SK-N-MC (cell line): Measurements from ENCODE around the gene USF1.

Experiments used
- DNase-seq: peaks from one replicate; pipeline ENCODE4 v3.0.0-alpha.2; 2011; ENCODE audit warnings: low read depth, low spot score
- H3K27ac ChIP-seq: fragments of 200-600 bp; sonication (generic); 2 replicates; pipeline ENCODE4 v1.5.1; 2016; ENCODE audit warnings: mixed run types
- H3K36me3 ChIP-seq: fragments of 200-600 bp; sonication (generic); 2 replicates; pipeline ENCODE4 v1.6.1; 2017; ENCODE audit warnings: antibody characterized with exemption, low read length, mixed read lengths; ENCODE audit not compliant: insufficient read depth
- H3K4me3 ChIP-seq: fragments of 200-600 bp; sonication (generic); 2 replicates; pipeline ENCODE4 v1.5.1; 2016
- H3K9ac ChIP-seq: fragments of 200-600 bp; sonication (generic); 2 replicates; pipeline ENCODE4 v1.8.0; 2017; ENCODE audit warnings: mixed run types, mixed read lengths; ENCODE audit not compliant: insufficient read length
- H3K9me3 ChIP-seq: fragments of 200-600 bp; sonication (generic); 2 replicates; pipeline ENCODE4 v1.6.1; 2017; ENCODE audit warnings: low read depth, mild to moderate bottlenecking, antibody characterized with exemption, low read length, moderate library complexity, mixed read lengths
- EZH2 ChIP-seq: fragments of 200-600 bp; sonication (generic); IDR thresholded peaks from one replicate; pipeline ENCODE4 v1.6.1; 2017; ENCODE audit warnings: antibody characterized with exemption
- FOXP2 ChIP-seq: optimal IDR thresholded peaks from 2 replicates; pipeline ENCODE3; 2011; ENCODE audit warnings: mild to moderate bottlenecking, moderate library complexity; ENCODE audit not compliant: insufficient read depth; ENCODE audit errors: extremely low read length, control extremely low read depth
- POLR2AphosphoS5 ChIP-seq: IDR thresholded peaks from 2 replicates; pipeline ENCODE4 v1.6.1; 2012; ENCODE audit warnings: mild to moderate bottlenecking, low read depth, low read length, borderline replicate concordance

USF1 gene

DNA sequence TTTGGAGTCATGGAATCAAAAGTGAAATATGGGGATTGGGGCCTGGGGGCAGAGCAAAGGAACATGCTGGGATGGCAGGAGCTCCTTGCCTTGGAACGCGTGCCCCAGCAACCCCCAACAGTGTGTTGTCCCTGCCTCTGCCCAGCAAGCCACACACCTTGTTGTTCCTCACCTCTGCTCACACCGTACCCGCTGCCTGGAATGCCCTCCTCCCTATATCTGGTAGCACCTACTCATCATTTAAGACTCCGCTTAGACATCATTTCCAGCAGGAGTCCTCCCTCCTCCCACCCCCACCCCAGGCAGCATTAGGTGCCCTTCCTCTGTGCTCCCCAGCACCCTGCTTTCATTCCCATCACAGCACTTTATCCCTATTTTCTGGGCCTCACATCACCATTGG is 35.7 kb upstream of the USF1 start:
- DNase-seq, result no peak
- no peak overlapping the region for H3K9ac ChIP-seq
- no peaks in the 10 kb centered on the region for H3K36me3 ChIP-seq
- H3K4me3 ChIP-seq, result no peak overlapping the region
- no peak for TF ChIP-seq POLR2AphosphoS5
- no peak for TF ChIP-seq EZH2
- TF ChIP-seq FOXP2, result no peak
- H3K9me3 ChIP-seq, result no peaks in the 10 kb centered on the region
- H3K27ac ChIP-seq, result no peak overlapping the region

DNA sequence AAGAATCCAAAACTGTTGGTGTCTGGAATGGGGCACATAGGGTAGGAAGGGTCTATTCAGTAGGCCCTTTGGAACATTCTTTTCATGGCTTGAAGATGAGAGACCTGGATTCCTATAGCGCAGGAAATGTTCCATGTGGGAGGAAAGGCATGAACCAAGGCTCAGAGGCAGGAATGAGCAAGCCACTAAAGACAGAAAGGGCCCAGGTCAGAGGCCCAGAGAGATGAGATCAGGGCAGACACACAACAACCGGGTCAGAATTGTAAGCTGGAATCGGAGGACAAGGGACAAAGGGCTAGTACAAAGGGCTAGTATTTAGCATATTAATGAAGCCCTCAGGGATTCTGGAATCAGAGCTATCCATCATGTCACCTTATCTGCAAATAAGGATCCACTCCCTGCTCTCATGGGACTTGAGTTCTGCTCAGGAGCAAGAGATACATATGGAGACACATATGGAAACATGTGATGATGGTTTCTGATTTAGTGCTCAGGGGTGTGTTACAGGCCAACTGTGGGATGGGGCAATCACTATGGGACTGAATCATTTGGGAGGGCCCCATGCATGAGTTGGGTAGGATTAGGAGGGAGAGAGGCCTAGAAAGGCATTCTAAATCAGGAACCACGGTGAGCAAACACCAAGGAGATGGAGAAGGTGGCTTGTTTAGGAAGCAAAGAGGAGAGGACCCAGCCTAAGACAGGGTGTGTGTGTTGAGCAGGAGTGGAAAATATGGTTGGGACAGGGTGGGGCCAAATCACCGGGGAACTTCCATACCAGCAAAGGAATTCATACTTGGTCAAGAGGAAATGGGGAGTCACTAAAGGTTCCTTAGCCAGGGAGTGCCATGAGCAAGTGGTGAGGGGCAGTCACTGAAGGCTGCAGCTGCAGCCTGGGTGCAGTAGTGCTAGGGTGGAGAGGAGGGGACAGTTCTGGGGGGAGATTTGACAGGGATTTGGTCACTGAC is 34.9 kb upstream of the USF1 start:
- no peak overlapping the region for H3K27ac ChIP-seq
- no peak overlapping the region for H3K9ac ChIP-seq
- TF ChIP-seq FOXP2 (no peak), EZH2 (no peak), POLR2AphosphoS5 (no peak)

DNA sequence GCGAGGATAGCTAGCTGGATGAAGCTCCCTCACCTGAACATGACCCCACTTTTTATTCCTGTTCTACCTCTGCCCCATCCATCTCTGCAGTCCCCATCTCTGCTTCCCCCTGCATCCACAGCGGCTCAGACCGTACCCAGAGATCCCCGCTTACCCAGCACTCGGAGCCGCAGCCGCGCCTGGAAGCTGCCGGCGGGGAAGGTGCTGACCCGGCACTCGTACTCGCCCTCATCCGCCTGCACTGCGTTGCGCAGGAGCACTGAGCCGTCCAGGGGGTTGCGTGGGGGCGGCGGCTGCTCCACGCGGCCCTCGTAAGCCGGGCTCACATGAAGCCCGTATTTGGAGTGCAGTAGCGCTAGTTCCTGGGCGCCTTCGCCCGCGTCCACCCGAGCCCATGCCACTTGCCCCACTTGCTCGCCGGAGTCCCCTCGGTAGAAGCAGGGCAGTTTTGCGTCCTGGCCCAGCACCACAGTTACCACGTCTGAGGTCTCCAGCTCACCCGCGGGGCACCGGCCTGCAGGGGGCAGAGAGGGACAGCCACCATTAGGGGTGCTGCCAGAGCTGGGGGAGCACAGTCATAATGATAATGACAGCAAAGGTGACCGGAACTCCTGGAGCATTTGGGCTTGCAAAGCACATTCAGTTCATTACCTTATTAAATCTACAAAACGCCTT is 33.8 kb upstream of the USF1 start:
- H3K9ac ChIP-seq, result no peak overlapping the region
- H3K4me3 ChIP-seq, result no peak overlapping the region
- no peak for TF ChIP-seq EZH2
- TF ChIP-seq POLR2AphosphoS5, result no peak
- no peak for TF ChIP-seq FOXP2
- no peaks in the 10 kb centered on the region for H3K9me3 ChIP-seq
- no peaks in the 10 kb centered on the region for H3K36me3 ChIP-seq
- no peak overlapping the region for H3K27ac ChIP-seq
- no peak for DNase-seq

More for the DNA sequence above, 34.9 kb upstream of the USF1 start:
- Histone ChIP-seq H3K9me3 (no peaks in the 10 kb centered on the region), H3K4me3 (no peak overlapping the region), H3K36me3 (no peaks in the 10 kb centered on the region)
- DNase-seq, result no peak

DNA sequence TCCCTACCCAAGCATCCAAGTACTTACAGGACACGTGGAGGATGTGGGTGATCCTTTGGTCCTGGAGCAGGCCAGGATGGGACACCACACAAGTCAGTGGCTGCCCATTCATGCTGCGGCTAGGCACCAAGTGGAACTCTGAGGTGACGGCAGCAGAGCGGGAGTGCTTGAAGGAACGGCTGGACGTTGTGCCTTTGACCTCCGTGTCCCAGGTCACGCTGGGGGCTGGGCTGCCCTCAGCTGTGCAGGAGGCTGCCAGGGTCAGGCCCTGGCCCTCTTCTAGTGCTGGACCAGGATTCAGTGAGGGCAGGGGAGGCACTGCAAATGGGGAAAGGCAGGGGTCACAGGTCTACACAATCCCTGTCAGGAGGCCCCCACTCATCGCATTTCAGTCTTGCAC is 31.6 kb upstream of the USF1 start:
- TF ChIP-seq FOXP2, result no peak
- no peak for TF ChIP-seq POLR2AphosphoS5
- no peak for TF ChIP-seq EZH2
- Histone ChIP-seq H3K36me3 (no peaks in the 10 kb centered on the region), H3K27ac (no peak overlapping the region), H3K9ac (no peak overlapping the region), H3K4me3 (no peak overlapping the region), H3K9me3 (no peaks in the 10 kb centered on the region)
- no peak for DNase-seq

DNA sequence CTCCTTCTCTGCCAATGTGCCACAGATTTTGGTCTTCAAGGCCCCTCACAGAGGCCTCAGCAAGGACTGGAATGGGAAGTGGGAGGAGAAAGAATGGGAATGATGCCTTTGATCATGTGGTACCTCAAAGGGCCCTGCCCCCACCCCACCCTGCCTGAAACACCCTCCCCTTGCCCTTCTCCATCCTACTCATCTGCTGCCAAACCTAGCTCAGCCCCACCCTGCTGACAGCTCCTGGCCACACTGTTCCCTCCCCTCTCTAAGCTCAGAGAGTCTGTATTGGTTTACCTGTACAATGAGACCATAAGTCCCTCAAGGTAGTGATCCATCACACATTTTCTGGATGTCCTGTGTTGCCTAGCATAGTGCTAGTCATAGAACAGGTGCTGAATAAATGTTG is 30.6 kb upstream of the USF1 start:
- Histone ChIP-seq H3K9ac (no peak overlapping the region), H3K36me3 (no peaks in the 10 kb centered on the region), H3K4me3 (no peak overlapping the region), H3K9me3 (no peaks in the 10 kb centered on the region), H3K27ac (no peak overlapping the region)
- no peak for DNase-seq
- TF ChIP-seq EZH2 (no peak), POLR2AphosphoS5 (no peak), FOXP2 (no peak)

DNA sequence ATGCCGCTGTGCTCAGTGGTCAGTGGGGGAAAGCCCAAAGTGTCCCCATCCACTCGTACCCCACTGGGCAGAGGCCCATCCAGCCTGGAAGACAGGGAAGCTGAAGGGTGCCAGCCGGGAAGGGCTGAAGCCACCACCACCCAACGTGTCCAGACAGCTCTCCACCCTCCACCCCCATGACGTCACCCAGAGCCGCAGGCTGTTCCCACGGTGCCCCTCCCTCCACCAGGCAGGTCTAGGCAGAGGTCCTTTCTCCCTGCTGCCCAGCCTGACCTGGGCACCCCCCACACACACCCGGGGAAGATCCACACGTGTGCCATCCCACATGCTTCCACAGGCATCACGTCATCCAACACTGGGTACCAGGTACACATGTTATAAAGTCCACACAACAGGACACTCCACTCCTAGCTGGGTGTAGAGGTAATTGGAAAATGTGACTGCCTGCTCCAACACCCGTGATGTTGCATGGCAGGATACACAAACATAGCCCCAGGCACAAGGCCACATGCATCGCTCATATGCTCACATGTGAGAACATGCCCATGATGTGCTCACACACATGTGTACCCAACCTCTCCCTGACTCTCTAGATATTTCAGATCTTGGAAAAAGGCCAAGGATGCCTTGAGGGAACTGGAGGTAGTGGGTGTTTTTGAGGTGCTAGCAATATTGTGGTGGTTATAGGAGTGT is 29.0 kb upstream of the USF1 start:
- no peaks in the 10 kb centered on the region for H3K36me3 ChIP-seq
- no peak overlapping the region for H3K9ac ChIP-seq
- no peak overlapping the region for H3K27ac ChIP-seq
- H3K9me3 ChIP-seq, result no peaks in the 10 kb centered on the region
- no peak overlapping the region for H3K4me3 ChIP-seq
- TF ChIP-seq POLR2AphosphoS5 (no peak), EZH2 (no peak), FOXP2 (no peak)
- DNase-seq, result no peak

DNA sequence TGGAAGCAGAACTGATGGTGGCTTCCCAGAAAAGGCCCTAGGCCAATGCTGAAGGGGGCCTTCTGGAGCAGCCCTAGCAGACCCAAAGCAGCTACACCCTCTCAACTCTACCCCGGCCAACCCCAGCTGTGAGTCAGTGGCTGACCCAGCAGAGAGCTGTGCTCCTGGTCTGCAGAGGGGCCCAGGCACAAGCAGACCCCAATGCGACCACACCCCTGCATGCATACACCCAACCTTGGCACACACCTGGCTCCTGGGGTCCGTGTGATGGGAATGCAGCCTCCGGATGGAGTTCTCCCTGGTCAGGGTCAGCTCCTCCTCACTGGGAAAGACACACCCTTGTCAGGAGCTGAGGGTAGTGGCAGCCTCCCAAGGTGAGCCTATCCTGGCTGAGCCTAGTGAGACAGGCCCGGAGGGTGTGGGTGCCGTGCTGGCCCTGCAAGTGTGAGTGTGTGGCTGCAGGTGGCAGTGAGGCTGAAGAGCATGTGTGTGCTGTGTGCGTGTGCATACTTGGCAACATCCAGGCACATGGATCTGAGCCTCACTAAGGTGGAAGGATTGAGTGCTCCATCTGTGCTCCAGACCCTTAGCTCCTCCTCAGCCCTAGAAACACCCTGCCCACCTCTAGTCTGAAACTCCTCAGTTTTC is 27.8 kb upstream of the USF1 start:
- Histone ChIP-seq H3K4me3 (no peak overlapping the region), H3K9ac (no peak overlapping the region), H3K9me3 (no peaks in the 10 kb centered on the region), H3K36me3 (no peaks in the 10 kb centered on the region), H3K27ac (no peak overlapping the region)
- no peak for DNase-seq
- TF ChIP-seq FOXP2, result no peak
- TF ChIP-seq EZH2, result no peak
- no peak for TF ChIP-seq POLR2AphosphoS5

DNA sequence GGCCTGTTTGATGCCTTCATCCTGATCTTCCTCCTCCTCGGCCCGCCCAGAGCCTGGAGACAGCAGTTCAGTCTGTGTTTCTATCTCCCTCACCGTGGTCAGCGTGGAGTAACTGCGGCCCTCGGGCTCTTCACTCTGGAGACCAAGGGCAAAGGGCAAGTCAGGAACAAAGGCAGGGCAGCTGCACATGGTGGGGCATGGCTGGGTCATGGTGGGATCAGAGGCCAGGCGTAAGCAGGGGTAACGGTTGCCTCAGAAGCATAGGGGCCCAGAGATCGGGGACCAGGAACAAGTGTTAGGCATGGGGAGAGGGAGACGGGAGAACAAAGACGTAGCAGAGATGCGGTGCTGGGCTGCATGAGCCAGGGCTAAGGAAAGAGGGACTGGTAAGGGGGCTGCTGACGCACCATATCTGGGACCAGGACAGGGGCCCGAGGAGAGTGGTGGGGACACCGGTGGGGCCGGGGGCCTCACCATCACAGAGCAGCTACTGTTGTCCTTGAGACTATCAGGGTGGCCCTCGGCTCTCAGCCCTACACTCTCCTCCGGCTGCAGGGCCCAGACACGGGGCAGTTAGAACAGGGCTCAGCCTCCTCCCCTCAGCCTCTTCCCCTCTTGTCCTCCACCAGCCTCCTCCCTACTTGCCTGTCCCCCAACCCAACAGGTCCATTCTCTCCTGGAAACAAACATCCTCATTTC is 27.1 kb upstream of the USF1 start:
- Histone ChIP-seq H3K9ac (no peak overlapping the region), H3K9me3 (no peaks in the 10 kb centered on the region), H3K36me3 (no peaks in the 10 kb centered on the region), H3K27ac (no peak overlapping the region), H3K4me3 (no peak overlapping the region)
- no peak for DNase-seq
- TF ChIP-seq POLR2AphosphoS5 (no peak), FOXP2 (no peak), EZH2 (no peak)
